KOPT-K1 (cell line): ENCODE results near the gene WBP2NL.
"Not testable (repeated sequence)": the region's sequence is repeated elsewhere in the genome, so short reads cannot be mapped to it uniquely, and the experiment has no call there.

ENCODE experiments used
- H3K27ac ChIP-seq: fragments of 200-600 bp; sonication (generic); 2 replicates; pipeline ENCODE4 v1.5.1; 2016; ENCODE audit warnings: antibody characterized with exemption, mild to moderate bottlenecking, low read depth, low read length; ENCODE audit not compliant: poor library complexity, severe bottlenecking
- H3K36me3 ChIP-seq: fragments of 200-600 bp; sonication (generic); 2 replicates; pipeline ENCODE4 v1.5.1; 2017; ENCODE audit warnings: antibody characterized with exemption, mild to moderate bottlenecking, low read length, moderate library complexity; ENCODE audit not compliant: insufficient read depth
- H3K9me3 ChIP-seq: fragments of 200-600 bp; sonication (generic); 2 replicates; pipeline ENCODE4 v1.5.1; 2017; ENCODE audit warnings: antibody characterized with exemption, low read length, mild to moderate bottlenecking; ENCODE audit not compliant: insufficient read depth, poor library complexity, severe bottlenecking

Gene WBP2NL

GRCh38 chr22:41998361-41999261, at the start of gene WBP2NL:
Gene WBP2NL, plus strand, starts transcription at chr22:41998788. Its CDS starts 31 bp downstream, at chr22:41998819.
- Histone ChIP-seq H3K36me3 (no peaks in the 10 kb centered on the region), H3K9me3 (no peaks in the 10 kb centered on the region), H3K27ac (no peak within 1 kb of the TSS)

GRCh38 chr22:41948928-41949296, 49.7 kb upstream of the WBP2NL start:
- not testable (repeated sequence) for H3K27ac ChIP-seq, H3K9me3 ChIP-seq
- H3K36me3 ChIP-seq, result peaks cover 22% of the 10 kb centered on the region

- Histone ChIP-seq H3K36me3 (peaks cover 17% of the 10 kb centered on the region), H3K27ac (no peak overlapping the region), H3K9me3 (no peaks in the 10 kb centered on the region)
These were observed 49.2 kb upstream of the WBP2NL start for GRCh38 chr22:41949297-41949965.

- no peaks in the 10 kb centered on the region for H3K9me3 ChIP-seq
- H3K27ac ChIP-seq, result no peak within 1 kb of the TSS
- no peaks in the 10 kb centered on the region for H3K36me3 ChIP-seq
These were observed 46.6 kb upstream of the WBP2NL start, which contains the start of gene SMIM45 for GRCh38 chr22:41951898-41952474. Gene SMIM45, plus strand, starts transcription at chr22:41952150.

- no peak overlapping the region for H3K27ac ChIP-seq
- no peaks in the 10 kb centered on the region for H3K9me3 ChIP-seq
- no peaks in the 10 kb centered on the region for H3K36me3 ChIP-seq
These were observed 45.9 kb upstream of the WBP2NL start for GRCh38 chr22:41952713-41953112.

GRCh38 chr22:41957941-41958556, 40.5 kb upstream of the WBP2NL start:
- Histone ChIP-seq H3K9me3 (no peaks in the 10 kb centered on the region), H3K27ac (no peak overlapping the region), H3K36me3 (no peaks in the 10 kb centered on the region)

- Histone ChIP-seq H3K9me3 (no peaks in the 10 kb centered on the region), H3K36me3 (no peaks in the 10 kb centered on the region), H3K27ac (no peak overlapping the region)
These were observed 35.0 kb upstream of the WBP2NL start for GRCh38 chr22:41963453-41964111.

- Histone ChIP-seq H3K9me3 (no peaks in the 10 kb centered on the region), H3K27ac (no peak overlapping the region), H3K36me3 (no peaks in the 10 kb centered on the region)
These were observed 34.5 kb upstream of the WBP2NL start for GRCh38 chr22:41964112-41964491.

GRCh38 chr22:41966225-41966606, 32.4 kb upstream of the WBP2NL start:
- no peaks in the 10 kb centered on the region for H3K9me3 ChIP-seq
- H3K27ac ChIP-seq, result no peak overlapping the region
- no peaks in the 10 kb centered on the region for H3K36me3 ChIP-seq

GRCh38 chr22:41966607-41967240, 31.9 kb upstream of the WBP2NL start:
- Histone ChIP-seq H3K27ac (no peak overlapping the region), H3K9me3 (no peaks in the 10 kb centered on the region), H3K36me3 (no peaks in the 10 kb centered on the region)

GRCh38 chr22:41968601-41969000, 30.0 kb upstream of the WBP2NL start:
- Histone ChIP-seq H3K36me3 (no peaks in the 10 kb centered on the region), H3K27ac (no peak overlapping the region)

GRCh38 chr22:41969110-41969646, 29.4 kb upstream of the WBP2NL start, which contains the start of gene SEPTIN3:
Gene SEPTIN3, plus strand, starts transcription at chr22:41969443. Its CDS starts 2,050 bp downstream, at chr22:41971493.
- Histone ChIP-seq H3K36me3 (no peaks in the 10 kb centered on the region), H3K9me3 (no peaks in the 10 kb centered on the region), H3K27ac (no peak within 1 kb of the TSS)

More at GRCh38 chr22:41968601-41969000, 30.0 kb upstream of the WBP2NL start:
- H3K9me3 ChIP-seq, result no peaks in the 10 kb centered on the region

- H3K36me3 ChIP-seq, result no peaks in the 10 kb centered on the region
- no peak overlapping the region for H3K27ac ChIP-seq
- H3K9me3 ChIP-seq, result no peaks in the 10 kb centered on the region
These were observed 28.0 kb upstream of the WBP2NL start for GRCh38 chr22:41970601-41971000.

GRCh38 chr22:41971431-41971830, 27.2 kb upstream of the WBP2NL start:
- Histone ChIP-seq H3K36me3 (no peaks in the 10 kb centered on the region), H3K9me3 (no peaks in the 10 kb centered on the region), H3K27ac (no peak overlapping the region)
